Endothelial cell (in vitro differentiated cells): ENCODE data around the gene CTRL. TPM values are rescaled to one million over a fixed set of nuclear protein-coding genes. Genes with fewer than 3 reads are reported as not detected.
"Not testable (repeated sequence)": the region's sequence is repeated elsewhere in the genome, so short reads cannot be mapped to it uniquely, and the experiment has no call there.

Experiments
- DNase-seq: peaks from one replicate; pipeline ENCODE4 v3.0.0; 2021; ENCODE audit warnings: low spot score
- H3K27ac Mint-ChIP-seq: one replicate; pipeline ENCODE4 v1.8.0; 2021; ENCODE audit warnings: mixed read lengths, inconsistent platforms; ENCODE audit not compliant: unreplicated experiment
- H3K27me3 Mint-ChIP-seq: one replicate; pipeline ENCODE4 v1.8.0; 2021; ENCODE audit warnings: mild to moderate bottlenecking, moderate library complexity, mixed read lengths, inconsistent platforms; ENCODE audit not compliant: unreplicated experiment
- H3K36me3 Mint-ChIP-seq: one replicate; pipeline ENCODE4 v1.8.0; 2021; ENCODE audit warnings: mild to moderate bottlenecking, low read depth, mixed read lengths, inconsistent platforms; ENCODE audit not compliant: unreplicated experiment
- H3K4me1 Mint-ChIP-seq: one replicate; pipeline ENCODE4 v1.8.0; 2021; ENCODE audit warnings: mild to moderate bottlenecking, mixed read lengths, inconsistent platforms; ENCODE audit not compliant: unreplicated experiment
- H3K4me3 Mint-ChIP-seq: one replicate; pipeline ENCODE4 v1.8.0; 2021; ENCODE audit warnings: mild to moderate bottlenecking, mixed read lengths, inconsistent platforms; ENCODE audit not compliant: unreplicated experiment
- H3K9me3 Mint-ChIP-seq: one replicate; pipeline ENCODE4 v1.8.0; 2021; ENCODE audit warnings: mixed read lengths, inconsistent platforms; ENCODE audit not compliant: unreplicated experiment
- total RNA-seq: library from RNA; stranded (reverse); fragmentation: NEBNext Ultra II Directional; extraction: Animal tissue kit (Norgen Biotek cat#: 25700); gene quantifications from one replicate; pipeline ENCODE4 v1.2.1, GENCODE V29; 2021; ENCODE audit not compliant: unreplicated experiment
- TF ChIP-seq, protein P1 (sequence below): fragments of 200-600 bp; sonication (generic); IDR thresholded peaks from one replicate; pipeline ENCODE4 v1.5.0; 2021; ENCODE audit warnings: antibody characterized with exemption; ENCODE audit not compliant: unreplicated experiment

Gene CTRL
- total RNA-seq, 1 donor from 2014 or later, result 0.56 TPM

DNA sequence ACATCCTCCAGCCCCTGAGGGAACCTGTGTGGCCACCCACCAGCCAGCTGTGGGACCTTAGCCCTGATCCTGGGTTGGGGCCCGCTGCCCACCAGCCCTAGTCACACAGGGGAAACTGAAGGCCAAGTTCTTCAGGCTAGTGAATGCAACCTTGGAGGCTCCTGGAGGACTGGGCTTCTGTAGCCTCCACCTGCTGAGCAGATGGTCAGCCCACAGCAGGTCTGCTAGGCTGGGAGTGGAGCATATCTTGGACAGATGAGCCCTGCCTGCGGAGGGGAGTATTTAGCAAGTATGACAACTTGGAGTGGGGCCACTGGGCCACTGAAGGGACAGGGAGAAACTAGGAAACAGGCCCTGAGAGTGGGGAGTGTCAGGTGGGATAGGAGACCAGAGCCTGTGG is 44.5 kb upstream of the CTRL start:
- Mint-ChIP-seq H3K4me3 (no peak overlapping the region), H3K27me3 (peaks cover 2% of the 10 kb centered on the region), H3K4me1 (no peaks in the 10 kb centered on the region), H3K27ac (no peak overlapping the region), H3K9me3 (no peaks in the 10 kb centered on the region), H3K36me3 (no peaks in the 10 kb centered on the region)
- no peak for DNase-seq
- TF ChIP-seq, protein P1, sequence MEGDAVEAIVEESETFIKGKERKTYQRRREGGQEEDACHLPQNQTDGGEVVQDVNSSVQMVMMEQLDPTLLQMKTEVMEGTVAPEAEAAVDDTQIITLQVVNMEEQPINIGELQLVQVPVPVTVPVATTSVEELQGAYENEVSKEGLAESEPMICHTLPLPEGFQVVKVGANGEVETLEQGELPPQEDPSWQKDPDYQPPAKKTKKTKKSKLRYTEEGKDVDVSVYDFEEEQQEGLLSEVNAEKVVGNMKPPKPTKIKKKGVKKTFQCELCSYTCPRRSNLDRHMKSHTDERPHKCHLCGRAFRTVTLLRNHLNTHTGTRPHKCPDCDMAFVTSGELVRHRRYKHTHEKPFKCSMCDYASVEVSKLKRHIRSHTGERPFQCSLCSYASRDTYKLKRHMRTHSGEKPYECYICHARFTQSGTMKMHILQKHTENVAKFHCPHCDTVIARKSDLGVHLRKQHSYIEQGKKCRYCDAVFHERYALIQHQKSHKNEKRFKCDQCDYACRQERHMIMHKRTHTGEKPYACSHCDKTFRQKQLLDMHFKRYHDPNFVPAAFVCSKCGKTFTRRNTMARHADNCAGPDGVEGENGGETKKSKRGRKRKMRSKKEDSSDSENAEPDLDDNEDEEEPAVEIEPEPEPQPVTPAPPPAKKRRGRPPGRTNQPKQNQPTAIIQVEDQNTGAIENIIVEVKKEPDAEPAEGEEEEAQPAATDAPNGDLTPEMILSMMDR, result no peak

DNA sequence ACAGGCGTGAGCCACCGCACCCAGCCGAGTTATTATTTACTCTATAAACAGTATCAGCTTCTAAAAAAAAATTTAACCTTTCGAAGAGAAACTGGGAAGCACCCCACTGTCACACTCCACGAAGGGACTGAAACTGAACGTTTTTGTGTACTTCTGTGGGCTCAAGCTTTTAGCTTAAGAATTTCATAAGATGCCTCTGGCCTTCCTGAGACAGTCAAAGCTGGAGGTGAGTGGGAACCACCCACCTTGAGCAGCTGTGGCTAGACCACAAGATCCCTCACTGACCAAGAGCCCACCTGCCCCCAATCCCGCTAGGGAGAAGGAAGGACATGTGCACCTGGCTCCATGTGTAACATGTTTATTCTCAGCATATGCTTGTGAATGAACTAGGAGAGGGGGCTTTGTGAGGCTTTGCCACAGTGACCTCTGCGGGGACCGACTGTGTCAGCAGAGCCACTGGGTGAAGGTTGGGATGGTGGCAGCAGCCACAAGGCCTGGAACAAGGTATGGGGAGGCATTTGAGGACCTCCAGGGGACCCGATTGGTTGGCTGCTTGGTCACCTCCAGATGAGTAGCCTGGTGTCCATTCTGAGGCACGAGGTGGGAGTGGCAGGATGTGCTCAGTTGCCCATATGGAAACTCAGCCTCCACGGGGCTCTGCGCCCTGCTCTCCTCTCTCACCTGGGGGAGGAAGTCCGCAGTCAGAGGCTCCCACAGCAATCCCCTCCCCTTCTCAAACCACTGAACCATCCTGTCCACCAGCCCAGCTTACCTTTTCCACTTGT is 43.9 kb upstream of the CTRL start:
- TF ChIP-seq, protein P1, result no peak
- Mint-ChIP-seq H3K27ac (no peak overlapping the region), H3K4me3 (no peak overlapping the region), H3K9me3 (no peaks in the 10 kb centered on the region), H3K4me1 (no peaks in the 10 kb centered on the region), H3K27me3 (peaks cover 2% of the 10 kb centered on the region), H3K36me3 (no peaks in the 10 kb centered on the region)
- no peak for DNase-seq

DNA sequence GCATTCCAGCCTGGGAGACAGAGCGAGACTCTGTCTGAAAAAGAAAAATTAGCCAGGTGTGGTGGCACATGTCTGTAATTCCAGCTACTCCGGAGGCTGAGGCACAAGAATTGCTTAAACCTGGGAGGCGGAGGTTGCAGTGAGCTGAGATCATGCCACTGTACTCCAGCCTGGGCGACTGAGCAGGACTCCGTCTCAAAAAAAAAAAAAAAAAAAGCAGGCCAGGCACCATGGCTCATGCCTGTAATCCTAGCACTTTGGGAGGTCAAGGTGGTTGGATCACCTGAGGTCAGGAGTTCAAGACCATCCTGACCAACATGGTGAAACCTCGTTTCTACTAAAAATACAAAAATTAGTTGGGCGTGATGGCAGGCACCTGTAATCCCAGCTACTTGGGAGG is 40.6 kb upstream of the CTRL start:
- H3K36me3 Mint-ChIP-seq, H3K27ac Mint-ChIP-seq, DNase-seq, H3K4me1 Mint-ChIP-seq, H3K4me3 Mint-ChIP-seq, H3K9me3 Mint-ChIP-seq: not testable (repeated sequence)
- peaks cover 15% of the 10 kb centered on the region for H3K27me3 Mint-ChIP-seq

DNA sequence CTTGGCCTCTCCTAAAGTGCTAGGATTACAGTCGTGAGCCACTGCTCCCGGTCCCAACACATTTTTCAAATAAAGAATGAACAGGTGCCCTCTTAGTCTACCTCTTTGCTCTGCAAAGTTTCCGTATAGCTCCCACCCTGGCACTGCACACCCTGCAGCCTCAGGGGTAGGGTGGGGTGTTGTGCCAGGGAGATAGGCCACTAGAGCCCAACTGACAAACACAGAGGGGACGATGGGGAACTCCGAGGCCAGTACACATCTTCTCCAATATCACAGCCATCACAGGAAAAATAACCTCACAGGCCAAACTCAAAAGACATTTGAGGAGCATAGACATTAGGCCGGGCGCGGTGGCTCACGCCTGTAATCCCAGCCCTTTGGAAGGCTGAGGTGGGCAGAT is 39.4 kb upstream of the CTRL start:
- Mint-ChIP-seq H3K27ac (no peak overlapping the region), H3K36me3 (peaks cover 3% of the 10 kb centered on the region), H3K27me3 (peaks cover 16% of the 10 kb centered on the region), H3K9me3 (no peaks in the 10 kb centered on the region), H3K4me3 (no peak overlapping the region), H3K4me1 (peaks cover 16% of the 10 kb centered on the region)
- TF ChIP-seq, protein P1, result no peak
- DNase-seq, result no peak

GRCh38 chr16:67969254-67970039 is 37.8 kb upstream of the CTRL start:
- no peaks in the 10 kb centered on the region for H3K9me3 Mint-ChIP-seq
- peaks cover 11% of the 10 kb centered on the region for H3K36me3 Mint-ChIP-seq
- peaks cover 18% of the 10 kb centered on the region for H3K4me1 Mint-ChIP-seq
- DNase-seq, result no peak
- TF ChIP-seq, protein P1, result no peak
- peak overlapping the region; percentile 90 for H3K4me3 Mint-ChIP-seq
- H3K27me3 Mint-ChIP-seq, result peaks cover 23% of the 10 kb centered on the region
- peak overlapping the region; percentile 76 for H3K27ac Mint-ChIP-seq
